NCI-H446 treated with DMSO at 0.1 percent for 48 hours (cell line): ENCODE results near the gene FRAT1.
"Not testable (repeated sequence)": the region's sequence is repeated elsewhere in the genome, so short reads cannot be mapped to it uniquely, and the experiment has no call there.

ENCODE experiments used
- DNase-seq: peaks from one replicate; lab custom pipeline; 2025; lab: John Stamatoyannopoulos, UW

The FRAT1 gene

GRCh38 chr10:97318772-97319651, at the start of gene FRAT1:
Gene FRAT1, plus strand, starts transcription at chr10:97319271. Its CDS starts 183 bp downstream, at chr10:97319454.
- peak; percentile 48 for DNase-seq

GRCh38 chr10:97270523-97271154, 48.4 kb upstream of the FRAT1 start:
- DNase-seq = no peak

- no peak for DNase-seq
Measured at GRCh38 chr10:97273700-97274099, 45.4 kb upstream of the FRAT1 start.

GRCh38 chr10:97274828-97275227, 44.2 kb upstream of the FRAT1 start:
- no peak for DNase-seq

GRCh38 chr10:97277551-97277950, 41.5 kb upstream of the FRAT1 start:
- no peak for DNase-seq

GRCh38 chr10:97278491-97278989, 40.5 kb upstream of the FRAT1 start:
- peak; percentile 5 for DNase-seq

GRCh38 chr10:97279121-97279815, 39.8 kb upstream of the FRAT1 start:
- no peak for DNase-seq

GRCh38 chr10:97280783-97281182, 38.3 kb upstream of the FRAT1 start:
- DNase-seq = no peak

GRCh38 chr10:97290076-97290475, 29.0 kb upstream of the FRAT1 start:
- DNase-seq = not testable (repeated sequence)

- DNase-seq = not testable (repeated sequence)
Measured at GRCh38 chr10:97290576-97291356, 28.3 kb upstream of the FRAT1 start.

GRCh38 chr10:97291357-97292096, 27.5 kb upstream of the FRAT1 start:
- DNase-seq = no peak

- peak; percentile 96 for DNase-seq
Measured at GRCh38 chr10:97292097-97292861, 26.8 kb upstream of the FRAT1 start, which contains the start of gene ARHGAP19. Gene ARHGAP19, minus strand, starts transcription at chr10:97292637. Its CDS starts 10 bp downstream, at chr10:97292627.

GRCh38 chr10:97292862-97293198, 26.2 kb upstream of the FRAT1 start:
- no peak for DNase-seq

- no peak for DNase-seq
Measured at GRCh38 chr10:97297556-97298222, 21.4 kb upstream of the FRAT1 start.

- DNase-seq = no peak
Measured at GRCh38 chr10:97298223-97298571, 20.9 kb upstream of the FRAT1 start.

GRCh38 chr10:97300980-97301379, 18.1 kb upstream of the FRAT1 start:
- DNase-seq = no peak

- no peak for DNase-seq
Measured at GRCh38 chr10:97302088-97302791, 16.8 kb upstream of the FRAT1 start.

GRCh38 chr10:97307441-97307840, 11.6 kb upstream of the FRAT1 start:
- no peak for DNase-seq
